HepG2 (cell line): ENCODE data around the gene CARD9. TPM values are rescaled to one million over a fixed set of nuclear protein-coding genes. Genes with fewer than 3 reads are reported as not detected.

ENCODE experiments used
- ATAC-seq: fragments of 200-7000 bp; cut with Tn5 transposase; 3 replicates; pipeline ENCODE4 v1.9.1; 2020; ENCODE audit warnings: mild to moderate bottlenecking, moderate library complexity
- BruUV-seq: library from RNA; stranded (reverse); fragments of 400-500 nt; replicated peaks from 2 replicates; lab custom pipeline; 2021; lab: Mats Ljungman, UMichigan
- CTCF ChIA-PET: fragments of 300-600 bp; formaldehyde crosslinking; extraction: SDS; loops from one replicate; lab custom pipeline; 2021; ENCODE audit warnings: low total read pairs, inconsistent platforms, low intra/inter-chr PET ratio; lab: Yijun Ruan, JAX
- POLR2A ChIA-PET: fragments of 350-600 bp; sonication (Branson Sonifier 250); formaldehyde crosslinking; loops from one replicate; lab custom pipeline; 2020; ENCODE audit warnings: antibody characterized with exemption, inconsistent platforms; lab: Yijun Ruan, JAX
- DNase-seq: peaks from one replicate; pipeline ENCODE4 v3.0.0-alpha.2; 2015; ENCODE audit warnings: low spot score
- FAIRE-seq: peaks from 3 replicates; lab custom pipeline; 2011; peaks lifted over from hg19 to GRCh38; lab: Jason Lieb, UNC
- H2AFZ ChIP-seq: one replicate; pipeline ENCODE4 v1.6.1; 2011; ENCODE audit warnings: low read length, inconsistent platforms
- H3K27ac ChIP-seq: fragments of 300-600 bp; 3 replicates; pipeline ENCODE4 v1.8.0; 2011; ENCODE audit warnings: mixed run types, mild to moderate bottlenecking, mixed read lengths, low read length, inconsistent platforms; ENCODE audit not compliant: insufficient read depth; ENCODE audit errors: extremely low read length
- H3K27me3 ChIP-seq, 2 experiments: fragments of 200-600 bp in 1 of 2; 2 replicates in 1 of 2; 3 replicates in 1 of 2; pipeline versions ENCODE4 v1.6.0 to v1.8.0; 2011; ENCODE audit warnings: low read length in 2 of 2, mild to moderate bottlenecking in 2 of 2, moderate library complexity in 2 of 2, inconsistent platforms in 1 of 2; ENCODE audit not compliant: insufficient read depth in 2 of 2, control insufficient read depth in 1 of 2
- H3K36me3 ChIP-seq, 2 experiments: fragments of 200-600 bp in 1 of 2; replicated peaks in 1 of 2; 2 replicates in 1 of 2; 3 replicates in 1 of 2; pipeline versions ENCODE4 v1.5.1 to v1.8.0; 2011; ENCODE audit warnings: low read length in 2 of 2, inconsistent platforms in 1 of 2; ENCODE audit not compliant: insufficient read depth in 2 of 2, control insufficient read depth in 1 of 2
- H3K4me1 ChIP-seq: 2 replicates; pipeline ENCODE4 v1.5.1; 2012; ENCODE audit warnings: low read length, inconsistent platforms; ENCODE audit not compliant: insufficient read depth
- H3K4me2 ChIP-seq: 2 replicates; pipeline ENCODE4 v1.6.0; 2011; ENCODE audit warnings: low read depth, low read length, inconsistent platforms
- H3K4me3 ChIP-seq, 3 experiments: fragments of 200-600 bp in 1 of 3; sonication (generic), shearing (Covaris generic) in 1 of 3; replicated peaks in 1 of 3; 2 replicates each; pipeline ENCODE4 v1.5.1; 2011 to 2016; ENCODE audit warnings: low read length in 3 of 3, inconsistent platforms in 2 of 3, low read depth in 2 of 3, mild to moderate bottlenecking in 2 of 3, control low read depth in 1 of 3, mixed read lengths in 1 of 3; ENCODE audit not compliant: insufficient read depth in 1 of 3
- H3K79me2 ChIP-seq: one replicate; pipeline ENCODE4 v1.6.1; 2011; ENCODE audit warnings: low read length, inconsistent platforms; ENCODE audit not compliant: insufficient read depth
- H3K9ac ChIP-seq: 2 replicates; pipeline ENCODE4 v1.6.0; 2011; ENCODE audit warnings: mild to moderate bottlenecking, low read depth, low read length, inconsistent platforms; ENCODE audit not compliant: insufficient read depth
- H3K9me3 ChIP-seq: 2 replicates; pipeline ENCODE4 v1.5.1; 2012; ENCODE audit warnings: mild to moderate bottlenecking, low read length
- H4K20me1 ChIP-seq: 2 replicates; pipeline ENCODE4 v1.6.0; 2011; ENCODE audit warnings: inconsistent platforms, mild to moderate bottlenecking, low read length, moderate library complexity; ENCODE audit not compliant: insufficient read depth
- FOXP1 ChIP-seq, 2 experiments: fragments of 450-650 bp in 1 of 2; IDR thresholded peaks; 2 replicates each; pipeline ENCODE4 v1.6.1; 2017 to 2018; ENCODE audit warnings: antibody characterized with exemption in 1 of 2
- IRF2 ChIP-seq: IDR thresholded peaks from 2 replicates; pipeline ENCODE4 v1.6.1; 2018; ENCODE audit warnings: missing genetic modification reagents, missing compliant biosample characterization
- ZNF121 ChIP-seq: sonication (generic); formaldehyde crosslinking; IDR thresholded peaks from 2 replicates; pipeline ENCODE4 v1.5.0; 2020; ENCODE audit warnings: mild to moderate bottlenecking, missing genetic modification reagents
- ZNF550 ChIP-seq: sonication (generic); formaldehyde crosslinking; IDR thresholded peaks from 2 replicates; pipeline ENCODE4 v1.4.0; 2020; ENCODE audit warnings: mild to moderate bottlenecking, missing genetic modification reagents, borderline replicate concordance
- WGBS: methylation state at CpG from one replicate; pipeline ENCODE4 v1.1.6; 2017; ENCODE audit warnings: low lambda C conversion rate; 5-methylcytosine and 5-hydroxymethylcytosine counted together
- in situ Hi-C: cut with HindIII; loops from 2 replicates; pipeline ENCODE4 v1.10.0; 2017; ENCODE audit warnings: low pct_unique_long_range_greater_than_20kb; ENCODE audit not compliant: extremely low pct_ligation_motif_present
- intact Hi-C: fragments of 100-400 bp; cut with micrococcal nuclease; formaldehyde crosslinking; loops from one replicate; pipeline ENCODE4 v1.10.0; 2022; ENCODE audit not compliant: unreplicated experiment
- polyA plus RNA-seq, 8 experiments: library from polyadenylated mRNA; depleted of rRNA in 3 of 8; stranded (reverse) in 7 of 8; unstranded in 1 of 8; fragments of >200 nt; fragmentation: Illumina TruSeq in 4 of 8; extraction: Trizol in 4 of 8; gene quantifications; 2 replicates each; pipeline versions ENCODE4 v1.2.1 to v1.2.3, GENCODE V29; 2011 to 2016; ENCODE audit warnings: low read depth in 4 of 8, missing spikeins in 1 of 8, mixed read lengths in 1 of 8; ENCODE audit not compliant: insufficient read depth in 1 of 8
- total RNA-seq, 5 experiments: library from RNA; depleted of rRNA; stranded (reverse); fragments of >200 nt; fragmentation: Illumina TruSeq; extraction: Trizol; gene quantifications; 2 replicates each; pipeline ENCODE4 v1.2.3, GENCODE V29; 2016; ENCODE audit warnings: low read depth in 1 of 5
- TF ChIP-seq, protein P1 (sequence below): sonication (generic); formaldehyde crosslinking; IDR thresholded peaks from 2 replicates; pipeline ENCODE4 v1.5.0; 2020; ENCODE audit warnings: mild to moderate bottlenecking, missing genetic modification reagents

Gene CARD9
- total and polyA plus RNA-seq, 2 of the 13 experiments (the other 11 are each of a cell fraction or from before 2014, with no cell fraction given) = 3.3 to 7.4 TPM

- TF ChIP-seq IRF2 (CRISPR knock-in tag) = no peak
- TF ChIP-seq, all 625 proteins: peak for 1
Observed at GRCh38 chr9:136314944-136315343, 58.5 kb downstream of the CARD9 start (continued).

- intact Hi-C loops (no loop called here), in situ Hi-C loops (no loop called here)
- no peak overlapping the region for H3K27ac ChIP-seq
Observed at GRCh38 chr9:136314056-136314416, 59.4 kb downstream of the CARD9 start.

More at GRCh38 chr9:136314056-136314416, 59.4 kb downstream of the CARD9 start:
- Histone ChIP-seq H3K9me3 (peaks cover 16% of the 10 kb centered on the region), H3K4me2 (no peak overlapping the region), H3K9ac (no peak overlapping the region), H3K4me3 (no peak overlapping the region), H4K20me1 (no peaks in the 10 kb centered on the region), H2AFZ (no peak overlapping the region)
- no peak for ATAC-seq
- DNase-seq = no peak
- 23% methylated on average over 2 of the region's 3 CpGs for WGBS
- TF ChIP-seq, protein P1, sequence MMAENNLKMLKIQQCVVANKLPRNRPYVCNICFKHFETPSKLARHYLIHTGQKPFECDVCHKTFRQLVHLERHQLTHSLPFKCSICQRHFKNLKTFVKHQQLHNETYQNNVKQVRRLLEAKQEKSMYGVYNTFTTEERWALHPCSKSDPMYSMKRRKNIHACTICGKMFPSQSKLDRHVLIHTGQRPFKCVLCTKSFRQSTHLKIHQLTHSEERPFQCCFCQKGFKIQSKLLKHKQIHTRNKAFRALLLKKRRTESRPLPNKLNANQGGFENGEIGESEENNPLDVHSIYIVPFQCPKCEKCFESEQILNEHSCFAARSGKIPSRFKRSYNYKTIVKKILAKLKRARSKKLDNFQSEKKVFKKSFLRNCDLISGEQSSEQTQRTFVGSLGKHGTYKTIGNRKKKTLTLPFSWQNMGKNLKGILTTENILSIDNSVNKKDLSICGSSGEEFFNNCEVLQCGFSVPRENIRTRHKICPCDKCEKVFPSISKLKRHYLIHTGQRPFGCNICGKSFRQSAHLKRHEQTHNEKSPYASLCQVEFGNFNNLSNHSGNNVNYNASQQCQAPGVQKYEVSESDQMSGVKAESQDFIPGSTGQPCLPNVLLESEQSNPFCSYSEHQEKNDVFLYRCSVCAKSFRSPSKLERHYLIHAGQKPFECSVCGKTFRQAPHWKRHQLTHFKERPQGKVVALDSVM (CRISPR knock-in tag) = 0 out of 2 replicates have a peak, but pooled peaks have one; percentile 25
- peak; percentile 67; the same call in 1 of the 2 replicates for TF ChIP-seq ZNF121
- TF ChIP-seq FOXP1 (IDR thresholded peaks at IDR 0.05) = no peak
- no peak for TF ChIP-seq FOXP1 (CRISPR knock-in tag; IDR thresholded peaks at IDR 0.05)
- TF ChIP-seq ZNF550 = no peak
- TF ChIP-seq, all 625 proteins: peak for 2
- BruUV-seq = no TSS peak
- H3K4me1 ChIP-seq = peaks cover 43% of the 10 kb centered on the region
- no peaks in the 10 kb centered on the region for H3K36me3 ChIP-seq
- H3K79me2 ChIP-seq = no peaks in the 10 kb centered on the region
- H3K27me3 ChIP-seq = no peaks in the 10 kb centered on the region; a peak in 3 of 5 replicates
- ChIA-PET POLR2A (no interaction called here), CTCF (no interaction called here)
- FAIRE-seq = no peak

Other genes with a start within 250 kb of the CARD9 start
- gene LHX3, start 168.5 kb downstream of the CARD9 start, total RNA-seq (2016; rRNA removed; fragmentation: Illumina TruSeq; extraction: Trizol) = not detected in 2 replicates
- not detected in 2 replicates for gene LHX3, start 168.5 kb downstream of the CARD9 start, polyA plus RNA-seq (2011; rRNA removed)
- gene QSOX2, start 127.9 kb downstream of the CARD9 start, total RNA-seq (2016; rRNA removed; fragmentation: Illumina TruSeq; extraction: Trizol) = 10.1 and 27.1 TPM in 2 replicates
- gene QSOX2, start 127.9 kb downstream of the CARD9 start, polyA plus RNA-seq (2011; rRNA removed) = 36.4 and 42.1 TPM in 2 replicates
- gene CCDC187, start 69.6 kb downstream of the CARD9 start, total RNA-seq (2016; rRNA removed; fragmentation: Illumina TruSeq; extraction: Trizol) = 0.13 TPM in 1 of 2 replicates, not detected in the other
- 0.03 and 0.09 TPM in 2 replicates for gene CCDC187, start 69.6 kb downstream of the CARD9 start, polyA plus RNA-seq (2011; rRNA removed)
- 0.59 and 1.0 TPM in 2 replicates for gene GPSM1, start 46.1 kb downstream of the CARD9 start, total RNA-seq (2016; rRNA removed; fragmentation: Illumina TruSeq; extraction: Trizol)
- gene GPSM1, start 46.1 kb downstream of the CARD9 start, polyA plus RNA-seq (2011; rRNA removed) = 2.4 and 3.4 TPM in 2 replicates
- 5.4 and 8.0 TPM in 2 replicates for gene DNLZ, start 9.9 kb downstream of the CARD9 start, total RNA-seq (2016; rRNA removed; fragmentation: Illumina TruSeq; extraction: Trizol)
- 3.4 and 4.5 TPM in 2 replicates for gene DNLZ, start 9.9 kb downstream of the CARD9 start, polyA plus RNA-seq (2011; rRNA removed)
- 4.3 and 6.0 TPM in 2 replicates for gene SNAPC4, start 26.5 kb upstream of the CARD9 start, total RNA-seq (2016; rRNA removed; fragmentation: Illumina TruSeq; extraction: Trizol)
- 2.0 and 3.3 TPM in 2 replicates for gene SNAPC4, start 26.5 kb upstream of the CARD9 start, polyA plus RNA-seq (2011; rRNA removed)
- gene ENTR1, start 36.9 kb upstream of the CARD9 start, total RNA-seq (2016; rRNA removed; fragmentation: Illumina TruSeq; extraction: Trizol) = 56.6 and 76.4 TPM in 2 replicates
- gene ENTR1, start 36.9 kb upstream of the CARD9 start, polyA plus RNA-seq (2011; rRNA removed) = 70.1 and 84.2 TPM in 2 replicates
- 75.7 and 88.4 TPM in 2 replicates for gene PMPCA, start 37.0 kb upstream of the CARD9 start, total RNA-seq (2016; rRNA removed; fragmentation: Illumina TruSeq; extraction: Trizol)
- gene PMPCA, start 37.0 kb upstream of the CARD9 start, polyA plus RNA-seq (2011; rRNA removed) = 70.2 and 80.2 TPM in 2 replicates
- 3.0 and 5.5 TPM in 2 replicates for gene INPP5E, start 66.2 kb upstream of the CARD9 start, total RNA-seq (2016; rRNA removed; fragmentation: Illumina TruSeq; extraction: Trizol)
- 5.5 and 7.5 TPM in 2 replicates for gene INPP5E, start 66.2 kb upstream of the CARD9 start, polyA plus RNA-seq (2011; rRNA removed)
- gene SEC16A, start 109.4 kb upstream of the CARD9 start, total RNA-seq (2016; rRNA removed; fragmentation: Illumina TruSeq; extraction: Trizol) = 15.9 and 27.7 TPM in 2 replicates
- gene SEC16A, start 109.4 kb upstream of the CARD9 start, polyA plus RNA-seq (2011; rRNA removed) = 17.9 and 18.9 TPM in 2 replicates
- gene NOTCH1, start 172.4 kb upstream of the CARD9 start, total RNA-seq (2016; rRNA removed; fragmentation: Illumina TruSeq; extraction: Trizol) = 0.22 and 0.35 TPM in 2 replicates
- 0.09 and 0.12 TPM in 2 replicates for gene NOTCH1, start 172.4 kb upstream of the CARD9 start, polyA plus RNA-seq (2011; rRNA removed)